Mucosa of gallbladder (tissue), 1 donor: ENCODE results near the gene ISM2. TPM values are rescaled to one million over a fixed set of nuclear protein-coding genes. Genes with fewer than 3 reads are reported as not detected.
A peak's percentile ranks its signal among the peaks of the same experiment; 100 is the strongest.
"Not testable (repeated sequence)": the region's sequence is repeated elsewhere in the genome, so short reads cannot be mapped to it uniquely, and the experiment has no call there.

Experiments
- DNase-seq: peaks from one replicate; pipeline ENCODE4 v3.0.0-alpha.2; 2020; ENCODE audit warnings: low spot score
- total RNA-seq: library from RNA; stranded (reverse); gene quantifications from one replicate; pipeline ENCODE4 v1.2.1, GENCODE V29; 2021
- donor health status: DM: no; HTN: no; CAD: no.

The ISM2 gene
- 0.23 TPM for total RNA-seq

GRCh38 chr14:77498120-77498979, at the start of gene ISM2:
Gene ISM2, minus strand, starts transcription at chr14:77498816. Its CDS starts 23 bp downstream, at chr14:77498793.
- peak; percentile 16 for DNase-seq

GRCh38 chr14:77547512-77548180, 49.0 kb upstream of the ISM2 start:
- no peak for DNase-seq

- not testable (repeated sequence) for DNase-seq
These were observed 46.6 kb upstream of the ISM2 start for GRCh38 chr14:77545171-77545570.

- DNase-seq: no peak
These were observed 46.0 kb upstream of the ISM2 start for GRCh38 chr14:77544571-77544970.

- no peak for DNase-seq
These were observed 45.2 kb upstream of the ISM2 start for GRCh38 chr14:77543637-77544334.

GRCh38 chr14:77543240-77543551, 44.6 kb upstream of the ISM2 start:
- no peak for DNase-seq

GRCh38 chr14:77542421-77543239, 44.0 kb upstream of the ISM2 start:
- DNase-seq: no peak

GRCh38 chr14:77541905-77542304, 43.3 kb upstream of the ISM2 start:
- no peak for DNase-seq

- DNase-seq: not testable (repeated sequence)
These were observed 38.3 kb upstream of the ISM2 start for GRCh38 chr14:77536951-77537350.

GRCh38 chr14:77531071-77531470, 32.5 kb upstream of the ISM2 start:
- no peak for DNase-seq

- no peak for DNase-seq
These were observed 31.3 kb upstream of the ISM2 start for GRCh38 chr14:77529963-77530362.

GRCh38 chr14:77529213-77529612, 30.6 kb upstream of the ISM2 start:
- DNase-seq: no peak

GRCh38 chr14:77528701-77529100, 30.1 kb upstream of the ISM2 start:
- not testable (repeated sequence) for DNase-seq

GRCh38 chr14:77526266-77526665, 27.6 kb upstream of the ISM2 start:
- no peak for DNase-seq

- no peak for DNase-seq
These were observed 25.9 kb upstream of the ISM2 start for GRCh38 chr14:77524536-77524935.

- no peak for DNase-seq
These were observed 24.5 kb upstream of the ISM2 start for GRCh38 chr14:77523109-77523508.

- no peak for DNase-seq
These were observed 21.9 kb upstream of the ISM2 start for GRCh38 chr14:77520555-77520954.

GRCh38 chr14:77516126-77516525, 17.5 kb upstream of the ISM2 start:
- no peak for DNase-seq

GRCh38 chr14:77511486-77512162, 13.0 kb upstream of the ISM2 start:
- no peak for DNase-seq

GRCh38 chr14:77509366-77509765, 10.8 kb upstream of the ISM2 start:
- no peak for DNase-seq

GRCh38 chr14:77508876-77509275, 10.3 kb upstream of the ISM2 start:
- no peak for DNase-seq
